ENCODE results near the gene OBSL1. TPM values are rescaled to one million over a fixed set of nuclear protein-coding genes. Genes with fewer than 3 reads are reported as not detected.

The OBSL1 gene
- total and polyA plus RNA-seq, 2 donors (not counting 3 experiments of a cell fraction or from before 2014, with no cell fraction given) = 16.7 to 20.7 TPM

DNA sequence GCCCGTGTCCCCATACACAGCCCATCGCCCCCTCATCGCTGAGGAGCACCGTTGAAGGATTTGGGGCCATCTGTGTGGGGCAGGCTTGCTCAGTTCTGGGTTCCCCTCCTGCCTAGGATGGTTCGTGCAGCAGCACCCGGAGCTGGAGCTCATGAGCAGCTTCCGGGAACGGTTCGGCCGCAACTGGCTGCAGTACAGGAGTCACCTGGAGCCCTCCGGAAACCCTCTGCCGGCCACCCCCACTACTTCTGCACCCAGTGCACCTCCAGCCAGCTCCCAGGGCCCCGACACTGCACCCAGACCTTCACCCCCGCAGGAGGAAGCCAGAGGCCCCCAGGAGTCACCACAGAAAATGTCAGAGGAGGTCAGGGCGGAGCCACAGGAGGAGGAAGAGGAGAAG is 36.6 kb upstream of the OBSL1 start:
- H2AFZ ChIP-seq (ENCODE audit: low read depth, low read length) = no peak overlapping the region
- H3K4me2 ChIP-seq (ENCODE audit: insufficient read depth, low read length) = no peak overlapping the region
- FAIRE-seq (no peak), DNase-seq (ENCODE audit: low read depth, low spot score) (no peak)
- no peaks in the 10 kb centered on the region for H4K20me1 ChIP-seq (replicated peaks; ENCODE audit: control insufficient read depth, extremely low read depth, insufficient read depth, low read length)
- H3K9me3 ChIP-seq (replicated peaks; ENCODE audit: control insufficient read depth, insufficient read depth, low read length) = no peaks in the 10 kb centered on the region
- dilution Hi-C loops (cut with MboI; ENCODE audit: extremely low pct_ligation_motif_present, low sequenced_read_pairs) (no loop called here), intact Hi-C loops (cut with micrococcal nuclease) (no loop called here)
- H3K9ac ChIP-seq (replicated peaks; ENCODE audit: extremely low read depth, insufficient read depth, low read length) = no peak overlapping the region
- no peak overlapping the region for H3K4me3 ChIP-seq (replicated peaks in 1 of 3; ENCODE audit: insufficient read depth in 1 of 3, low read depth in 1 of 3, low read length in 3 of 3)
- ChIA-PET POLR2A (no interaction called here), CTCF (no interaction called here)
- TF ChIP-seq GATA2 (IDR thresholded peaks at IDR 0.05; ENCODE audit: insufficient read depth, insufficient read length, low read depth, low read length) (no peak), FOS (IDR thresholded peaks at IDR 0.05; ENCODE audit: borderline replicate concordance, insufficient read depth, low read length) (no peak), JUN (IDR thresholded peaks at IDR 0.05; ENCODE audit: borderline replicate concordance, insufficient read depth, insufficient read length, low read depth) (no peak), POLR2AphosphoS5 (IDR thresholded peaks at IDR 0.05; ENCODE audit: insufficient read depth, low read depth, low read length) (no peak), POLR2A (IDR thresholded peaks at IDR 0.05; ENCODE audit: low read depth, low read length) (no peak), EZH2 (IDR thresholded peaks at IDR 0.05; ENCODE audit: borderline replicate concordance, low read depth, low read length, severe bottlenecking) (no peak), MYC (IDR thresholded peaks at IDR 0.05; ENCODE audit: low read depth, low read length) (no peak)
- TF ChIP-seq, protein P1, sequence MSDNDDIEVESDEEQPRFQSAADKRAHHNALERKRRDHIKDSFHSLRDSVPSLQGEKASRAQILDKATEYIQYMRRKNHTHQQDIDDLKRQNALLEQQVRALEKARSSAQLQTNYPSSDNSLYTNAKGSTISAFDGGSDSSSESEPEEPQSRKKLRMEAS (IDR thresholded peaks at IDR 0.05; ENCODE audit: insufficient read depth, insufficient read length) = no peak
- TF ChIP-seq, protein P2, sequence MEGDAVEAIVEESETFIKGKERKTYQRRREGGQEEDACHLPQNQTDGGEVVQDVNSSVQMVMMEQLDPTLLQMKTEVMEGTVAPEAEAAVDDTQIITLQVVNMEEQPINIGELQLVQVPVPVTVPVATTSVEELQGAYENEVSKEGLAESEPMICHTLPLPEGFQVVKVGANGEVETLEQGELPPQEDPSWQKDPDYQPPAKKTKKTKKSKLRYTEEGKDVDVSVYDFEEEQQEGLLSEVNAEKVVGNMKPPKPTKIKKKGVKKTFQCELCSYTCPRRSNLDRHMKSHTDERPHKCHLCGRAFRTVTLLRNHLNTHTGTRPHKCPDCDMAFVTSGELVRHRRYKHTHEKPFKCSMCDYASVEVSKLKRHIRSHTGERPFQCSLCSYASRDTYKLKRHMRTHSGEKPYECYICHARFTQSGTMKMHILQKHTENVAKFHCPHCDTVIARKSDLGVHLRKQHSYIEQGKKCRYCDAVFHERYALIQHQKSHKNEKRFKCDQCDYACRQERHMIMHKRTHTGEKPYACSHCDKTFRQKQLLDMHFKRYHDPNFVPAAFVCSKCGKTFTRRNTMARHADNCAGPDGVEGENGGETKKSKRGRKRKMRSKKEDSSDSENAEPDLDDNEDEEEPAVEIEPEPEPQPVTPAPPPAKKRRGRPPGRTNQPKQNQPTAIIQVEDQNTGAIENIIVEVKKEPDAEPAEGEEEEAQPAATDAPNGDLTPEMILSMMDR (IDR thresholded peaks at IDR 0.05; ENCODE audit: extremely low read depth in 1 of 2, insufficient read depth in 1 of 2, low read depth in 1 of 2, low read length in 2 of 2) = no peak
- H3K27ac ChIP-seq (ENCODE audit: insufficient read depth, low read depth, low read length) = no peak overlapping the region
- no peaks in the 10 kb centered on the region for H3K79me2 ChIP-seq (ENCODE audit: control insufficient read depth, insufficient read depth, low read length)
- no TSS peak for BruUV-seq (replicated peaks)
- peaks cover 2 to 14% of the 10 kb centered on the region in 2 experiments for H3K36me3 ChIP-seq (ENCODE audit: control insufficient read depth in 2 of 2, extremely low read depth in 1 of 2, insufficient read depth in 2 of 2, low read length in 2 of 2)
- no peaks in the 10 kb centered on the region for H3K4me1 ChIP-seq (ENCODE audit: control insufficient read depth, extremely low read depth, insufficient read depth, low read length)
- H3K27me3 ChIP-seq (ENCODE audit: control insufficient read depth in 2 of 2, insufficient read depth in 2 of 2, low read length in 2 of 2) = no peaks in the 10 kb centered on the region
- no peaks in the 10 kb centered on the region for H3K9me1 ChIP-seq (replicated peaks; ENCODE audit: control insufficient read depth, extremely low read depth, insufficient read depth, low read length)

Data from endothelial cell of umbilical vein (primary cell).